GM18505 (cell line): ENCODE measurements around the gene SND1.

Source experiments
- ATAC-seq: cut with Tn5 transposase; IDR thresholded peaks from one replicate; pipeline ENCODE4 v1.9.1; 2021; ENCODE audit not compliant: unreplicated experiment
- POLR2A ChIP-seq: IDR thresholded peaks from 4 replicates; pipeline ENCODE4 v1.6.1; 2011; ENCODE audit warnings: borderline replicate concordance; ENCODE audit not compliant: insufficient read depth, insufficient read length; ENCODE audit errors: extremely low read depth

SND1 gene

DNA sequence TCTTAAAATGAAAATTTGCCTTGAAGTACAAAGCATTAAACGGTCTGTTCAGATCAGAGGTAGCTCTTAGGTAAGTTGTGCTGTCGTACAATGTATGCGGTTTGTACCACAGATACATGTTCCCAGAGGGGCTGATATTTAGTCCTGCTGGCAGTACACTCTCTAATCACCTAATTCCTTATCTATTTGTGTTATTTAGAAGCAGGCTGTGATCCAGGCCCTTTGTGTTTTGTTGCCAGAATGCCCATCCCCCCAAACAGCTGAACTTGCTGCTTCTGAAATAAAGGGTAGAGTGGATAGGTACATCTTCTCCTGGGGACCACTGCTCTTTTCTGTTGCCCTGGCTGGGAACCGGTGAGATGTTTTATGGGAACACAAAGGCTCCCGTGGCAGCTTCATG is 84.5 kb downstream of the SND1 start:
- no peak for ATAC-seq

DNA sequence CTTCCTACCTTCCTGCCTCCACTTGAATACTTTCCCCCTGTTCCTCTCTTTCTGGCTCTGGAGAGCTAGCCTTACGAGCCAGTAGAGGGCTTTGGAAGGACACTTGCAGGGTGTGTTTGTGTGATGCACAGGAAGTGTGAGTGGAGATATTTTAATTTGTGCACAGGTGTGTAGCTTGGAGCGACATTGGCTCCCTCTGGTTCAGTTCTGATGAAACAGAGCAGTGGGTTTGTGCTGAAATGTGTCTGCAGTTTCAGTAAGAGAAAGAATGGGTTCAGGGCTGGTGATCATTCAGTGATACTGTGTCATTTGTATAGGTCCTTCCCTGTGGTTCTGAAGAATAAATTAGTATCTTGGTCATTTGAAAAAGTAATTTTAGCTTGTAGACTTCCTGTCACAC is 86.9 kb downstream of the SND1 start:
- no peak for TF ChIP-seq POLR2A
- no peak for ATAC-seq

More for the DNA sequence above, 84.5 kb downstream of the SND1 start:
- no peak for TF ChIP-seq POLR2A

- ATAC-seq: no peak
- no peak for TF ChIP-seq POLR2A
Measured at GRCh38 chr7:127741764-127742375, 89.9 kb downstream of the SND1 start.

GRCh38 chr7:127745445-127745844 is 93.5 kb downstream of the SND1 start:
- TF ChIP-seq POLR2A: no peak
- ATAC-seq: no peak

DNA sequence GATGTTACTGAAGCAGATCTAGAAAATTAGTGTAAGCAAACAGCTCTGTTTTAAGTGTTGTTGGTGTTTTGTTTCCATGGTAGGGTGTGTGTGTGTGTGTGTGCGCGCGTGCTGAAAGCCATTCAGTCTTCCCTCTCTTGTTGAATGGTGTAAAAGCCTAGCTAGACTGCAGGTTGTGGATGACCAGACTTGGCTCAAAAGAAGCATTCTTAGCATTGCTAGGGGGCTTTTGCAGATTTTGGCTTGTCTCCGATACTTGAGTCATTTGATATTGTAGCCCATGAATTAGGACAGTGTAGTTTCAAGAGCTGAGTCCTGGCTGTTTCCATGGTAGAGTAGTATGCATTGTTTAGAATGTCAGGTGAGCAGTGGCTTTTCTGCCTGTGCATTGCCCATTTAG is 99.1 kb downstream of the SND1 start:
- no peak for ATAC-seq
- TF ChIP-seq POLR2A: no peak

GRCh38 chr7:127751490-127752448 is 99.8 kb downstream of the SND1 start:
- no peak for TF ChIP-seq POLR2A
- ATAC-seq: no peak

DNA sequence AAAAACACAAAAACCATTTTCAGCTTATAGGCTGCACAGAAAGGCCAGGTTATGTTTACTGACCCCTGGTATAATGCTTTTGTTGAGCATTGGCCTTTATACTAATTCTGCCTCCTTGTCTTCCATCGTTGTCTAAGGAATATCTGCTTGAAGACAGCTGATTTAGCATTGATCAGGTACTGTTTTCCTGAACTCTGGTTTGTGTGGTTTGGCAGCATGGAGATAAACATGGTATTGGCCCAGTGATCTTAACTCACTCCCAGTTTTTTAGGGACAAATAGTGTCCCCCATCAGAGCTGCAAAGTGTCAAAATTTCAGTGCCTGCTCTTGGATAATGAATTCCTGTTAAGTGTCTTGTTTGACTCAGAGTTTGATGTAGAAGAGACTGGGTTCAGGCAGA is 100.8 kb downstream of the SND1 start:
- TF ChIP-seq POLR2A: no peak
- ATAC-seq: no peak

DNA sequence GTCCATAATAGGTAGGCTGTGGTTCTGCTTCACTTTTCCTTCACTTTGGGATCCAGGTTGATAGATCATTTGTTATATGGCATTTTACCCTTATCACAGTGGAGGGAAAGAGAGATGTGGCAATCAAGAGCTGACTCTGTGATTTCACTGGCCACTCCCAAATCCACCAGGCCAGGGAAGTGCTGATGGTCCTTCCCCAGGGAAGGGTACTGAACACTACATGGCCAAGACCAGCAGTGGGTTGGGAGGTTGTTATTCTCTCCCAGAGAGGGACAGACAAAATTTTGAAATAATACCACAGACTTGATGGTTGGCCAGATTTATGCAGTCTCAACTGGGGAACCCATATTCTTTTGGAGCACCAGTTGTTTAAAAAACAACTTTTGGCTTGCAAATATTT is 102.5 kb downstream of the SND1 start:
- no peak for TF ChIP-seq POLR2A
- ATAC-seq: no peak

DNA sequence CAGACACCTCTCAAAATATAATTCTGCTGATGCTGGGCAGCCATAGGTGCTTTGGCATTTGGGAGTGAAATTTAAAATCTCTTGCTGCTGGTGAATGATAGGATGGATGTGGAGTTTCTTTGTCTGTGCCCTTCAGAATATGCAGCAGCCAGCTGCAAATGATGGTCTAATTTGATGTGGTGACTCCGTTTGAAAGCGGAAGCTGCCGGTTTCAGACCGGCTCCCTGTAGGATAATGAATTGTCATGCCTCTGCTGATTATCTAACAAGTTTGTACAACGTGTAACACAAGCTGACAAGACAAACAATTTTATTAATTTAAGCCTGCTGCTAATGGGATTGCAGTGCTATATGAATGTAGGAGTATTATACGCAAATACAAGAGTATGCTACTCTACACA is 103.5 kb downstream of the SND1 start:
- no peak for TF ChIP-seq POLR2A
- ATAC-seq: no peak

- no peak for ATAC-seq
- no peak for TF ChIP-seq POLR2A
Measured at GRCh38 chr7:127755965-127756364, 104.0 kb downstream of the SND1 start.

DNA sequence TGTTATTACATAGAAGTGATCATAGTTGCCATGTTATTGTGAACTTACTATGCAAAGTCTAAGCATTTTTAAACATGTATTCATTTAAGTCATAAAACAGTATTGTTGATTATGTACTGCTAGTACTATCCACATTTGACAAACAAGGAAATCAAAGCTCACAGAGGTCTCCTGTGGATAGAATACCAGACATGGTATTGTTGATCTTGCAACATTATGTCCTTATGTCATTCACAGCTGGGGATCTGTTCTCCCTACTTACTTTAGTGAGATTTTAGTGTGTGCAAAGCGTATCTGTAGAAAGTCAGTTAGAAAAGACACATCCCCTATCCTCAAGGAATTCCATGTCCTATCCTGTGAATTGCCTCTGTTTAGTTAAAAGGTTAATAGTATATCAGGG is 106.1 kb downstream of the SND1 start:
- ATAC-seq: no peak
- no peak for TF ChIP-seq POLR2A

DNA sequence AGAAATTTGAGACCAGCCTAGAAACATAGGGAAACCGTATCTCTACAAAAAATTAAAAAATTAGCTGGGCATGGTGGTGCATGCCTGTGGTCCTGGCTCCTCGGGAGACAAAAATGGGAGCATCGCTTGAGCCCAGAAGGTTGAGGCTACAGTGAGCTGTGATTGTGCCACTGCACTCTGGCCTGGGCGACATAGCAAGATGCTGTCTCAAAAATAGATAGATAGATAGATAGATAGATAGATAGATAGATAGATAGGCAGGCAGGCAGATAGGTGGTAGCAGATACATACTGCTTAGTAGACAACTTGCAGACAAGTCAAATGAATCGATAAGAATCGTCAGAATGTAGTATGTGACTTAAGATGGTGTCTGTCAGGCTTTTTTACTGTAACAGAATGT is 106.9 kb downstream of the SND1 start:
- TF ChIP-seq POLR2A: no peak
- no peak for ATAC-seq

DNA sequence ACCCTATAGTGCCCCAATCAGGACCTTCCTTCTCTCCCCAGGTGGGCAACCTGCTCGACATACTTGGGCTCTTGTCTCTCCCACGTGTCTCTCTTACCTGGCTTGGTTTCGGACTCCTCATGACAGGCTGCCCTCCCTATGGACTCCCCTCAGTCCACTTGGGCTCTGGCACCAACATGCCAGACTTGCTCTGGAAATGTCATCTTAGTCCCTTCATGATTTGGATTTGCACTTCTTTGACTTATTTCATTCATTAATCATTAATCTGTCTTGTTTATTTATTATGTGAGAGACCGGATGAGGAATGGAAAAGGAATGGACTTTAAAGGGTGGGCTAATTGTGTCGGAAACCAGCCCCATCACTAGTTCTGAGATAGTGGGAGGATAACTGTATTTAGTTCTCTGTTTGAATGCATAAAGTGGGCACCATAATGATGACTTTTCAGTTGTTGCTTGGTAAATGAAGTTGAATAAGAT is 108.0 kb downstream of the SND1 start:
- ATAC-seq: no peak
- TF ChIP-seq POLR2A: no peak

DNA sequence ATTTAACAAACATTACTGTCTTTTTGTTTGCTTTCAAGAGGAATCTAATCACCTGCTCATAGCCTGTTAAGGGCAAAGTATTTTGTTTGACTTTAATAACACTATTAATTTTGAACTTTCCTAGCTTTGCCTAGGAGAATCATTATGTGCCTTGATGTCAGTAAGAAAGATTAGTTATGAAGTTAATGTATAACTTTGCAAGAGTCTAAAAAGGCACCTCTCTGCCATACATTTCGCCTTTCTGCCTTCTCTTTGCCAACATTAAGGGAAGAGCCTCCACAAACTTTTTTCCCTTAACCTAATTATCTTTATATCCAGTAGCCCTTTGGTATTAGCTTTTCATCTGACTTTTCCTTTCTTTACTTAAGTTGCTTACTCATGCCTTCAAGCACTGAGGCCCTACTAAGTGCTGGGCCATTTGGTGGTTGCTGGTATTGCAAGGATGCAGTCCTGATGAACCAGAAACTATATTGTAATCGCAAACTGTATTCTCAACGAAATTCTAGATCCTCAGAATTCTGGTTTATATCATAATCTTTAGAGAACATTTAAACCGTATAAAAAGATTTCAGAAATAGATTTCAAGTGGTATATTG is 108.5 kb downstream of the SND1 start:
- TF ChIP-seq POLR2A: no peak

GRCh38 chr7:127761196-127761595 is 109.2 kb downstream of the SND1 start:
- no peak for ATAC-seq

More for the DNA sequence above, 108.5 kb downstream of the SND1 start:
- no peak for ATAC-seq

More at GRCh38 chr7:127761196-127761595, 109.2 kb downstream of the SND1 start:
- TF ChIP-seq POLR2A: no peak
